ENCODE data around the gene CDK14.

Gene CDK14

DNA sequence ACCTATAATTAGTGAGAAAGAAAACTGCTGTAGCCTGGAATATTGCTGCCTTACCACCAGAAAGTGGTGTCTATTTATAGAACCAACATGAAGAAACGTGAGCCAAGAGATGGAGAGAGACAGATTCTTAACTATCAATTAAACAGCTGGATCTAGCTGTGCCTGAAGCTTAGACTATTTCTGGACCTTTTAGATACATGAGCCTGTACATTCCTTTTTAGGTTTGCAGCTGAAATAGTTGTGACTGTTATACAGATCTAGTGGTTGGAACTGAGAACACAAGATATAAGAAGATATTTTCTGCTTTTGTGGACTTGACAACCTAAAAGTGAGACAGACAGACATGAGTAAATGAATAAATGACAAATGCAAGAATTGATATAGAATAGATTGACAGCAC lies 73.4 kb downstream of the CDK14 start:
- H3K36me3 ChIP-seq: no peaks in the 10 kb centered on the region
- TF ChIP-seq, protein P1, sequence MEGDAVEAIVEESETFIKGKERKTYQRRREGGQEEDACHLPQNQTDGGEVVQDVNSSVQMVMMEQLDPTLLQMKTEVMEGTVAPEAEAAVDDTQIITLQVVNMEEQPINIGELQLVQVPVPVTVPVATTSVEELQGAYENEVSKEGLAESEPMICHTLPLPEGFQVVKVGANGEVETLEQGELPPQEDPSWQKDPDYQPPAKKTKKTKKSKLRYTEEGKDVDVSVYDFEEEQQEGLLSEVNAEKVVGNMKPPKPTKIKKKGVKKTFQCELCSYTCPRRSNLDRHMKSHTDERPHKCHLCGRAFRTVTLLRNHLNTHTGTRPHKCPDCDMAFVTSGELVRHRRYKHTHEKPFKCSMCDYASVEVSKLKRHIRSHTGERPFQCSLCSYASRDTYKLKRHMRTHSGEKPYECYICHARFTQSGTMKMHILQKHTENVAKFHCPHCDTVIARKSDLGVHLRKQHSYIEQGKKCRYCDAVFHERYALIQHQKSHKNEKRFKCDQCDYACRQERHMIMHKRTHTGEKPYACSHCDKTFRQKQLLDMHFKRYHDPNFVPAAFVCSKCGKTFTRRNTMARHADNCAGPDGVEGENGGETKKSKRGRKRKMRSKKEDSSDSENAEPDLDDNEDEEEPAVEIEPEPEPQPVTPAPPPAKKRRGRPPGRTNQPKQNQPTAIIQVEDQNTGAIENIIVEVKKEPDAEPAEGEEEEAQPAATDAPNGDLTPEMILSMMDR (IDR thresholded peaks at IDR 0.05): no peak
- H3K4me1 ChIP-seq (ENCODE audit: control insufficient read depth in 1 of 2, insufficient read depth in 1 of 2, low read depth in 1 of 2, low read length in 1 of 2): peaks cover 0 to 5% of the 10 kb centered on the region in 2 experiments
- no peaks in the 10 kb centered on the region for H3K27me3 ChIP-seq
- no peak overlapping the region for H3K4me3 ChIP-seq (ENCODE audit: low read depth in 1 of 2, low read length in 1 of 2)
- H3K9me3 ChIP-seq: no peaks in the 10 kb centered on the region
- no peak overlapping the region for H3K27ac ChIP-seq

DNA sequence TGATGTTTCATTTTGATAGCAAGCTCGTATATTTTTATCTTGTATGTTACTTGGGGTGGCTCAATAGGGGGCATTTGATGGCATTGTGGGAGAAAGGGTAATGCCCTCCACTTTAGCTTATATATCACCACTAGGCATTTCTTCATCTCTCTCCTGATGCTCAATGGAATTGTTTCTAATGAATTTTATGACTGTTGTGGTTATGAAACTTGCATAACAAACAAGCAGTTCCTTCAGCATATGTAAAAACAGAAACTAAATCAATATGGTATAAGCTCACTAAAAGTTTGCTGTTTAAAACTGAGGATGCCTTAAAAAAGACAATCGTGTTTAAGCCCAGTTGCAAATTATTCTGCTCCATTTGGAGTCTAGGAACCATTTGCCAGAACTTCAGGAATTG lies 75.5 kb downstream of the CDK14 start:
- no peak overlapping the region for H3K4me3 ChIP-seq (ENCODE audit: low read depth in 1 of 2, low read length in 1 of 2)
- H3K27me3 ChIP-seq: no peaks in the 10 kb centered on the region
- no peaks in the 10 kb centered on the region for H3K36me3 ChIP-seq
- no peak overlapping the region for H3K27ac ChIP-seq
- no peaks in the 10 kb centered on the region for H3K4me1 ChIP-seq (ENCODE audit: control insufficient read depth in 1 of 2, insufficient read depth in 1 of 2, low read depth in 1 of 2, low read length in 1 of 2)
- TF ChIP-seq, protein P1 (IDR thresholded peaks at IDR 0.05): no peak
- H3K9me3 ChIP-seq: no peaks in the 10 kb centered on the region

DNA sequence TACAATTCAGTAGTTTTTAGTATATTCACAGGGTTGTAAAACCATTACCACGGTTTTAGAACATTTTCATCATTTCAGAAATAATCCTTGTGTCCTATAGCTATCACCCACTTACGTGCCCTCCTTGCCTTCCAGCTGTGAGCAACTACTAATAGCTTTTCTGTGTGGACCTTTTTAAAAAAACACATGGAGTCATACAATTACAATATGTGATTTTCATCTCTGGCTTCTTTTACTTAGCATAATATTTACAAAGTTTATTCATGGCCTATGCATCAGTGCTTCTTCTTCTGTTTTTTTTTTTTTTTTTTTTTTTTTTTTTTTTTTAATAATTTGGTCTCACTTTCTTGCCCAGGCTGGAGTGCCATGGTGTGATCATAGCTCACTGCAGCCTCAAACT lies 76.1 kb downstream of the CDK14 start:
- H3K27ac ChIP-seq: no peak overlapping the region
- H3K4me3 ChIP-seq (ENCODE audit: low read depth in 1 of 2, low read length in 1 of 2): no peak overlapping the region
- H3K9me3 ChIP-seq: no peaks in the 10 kb centered on the region
- no peaks in the 10 kb centered on the region for H3K27me3 ChIP-seq
- H3K36me3 ChIP-seq: no peaks in the 10 kb centered on the region
- TF ChIP-seq, protein P1 (IDR thresholded peaks at IDR 0.05): no peak
- H3K4me1 ChIP-seq (ENCODE audit: control insufficient read depth in 1 of 2, insufficient read depth in 1 of 2, low read depth in 1 of 2, low read length in 1 of 2): no peaks in the 10 kb centered on the region

DNA sequence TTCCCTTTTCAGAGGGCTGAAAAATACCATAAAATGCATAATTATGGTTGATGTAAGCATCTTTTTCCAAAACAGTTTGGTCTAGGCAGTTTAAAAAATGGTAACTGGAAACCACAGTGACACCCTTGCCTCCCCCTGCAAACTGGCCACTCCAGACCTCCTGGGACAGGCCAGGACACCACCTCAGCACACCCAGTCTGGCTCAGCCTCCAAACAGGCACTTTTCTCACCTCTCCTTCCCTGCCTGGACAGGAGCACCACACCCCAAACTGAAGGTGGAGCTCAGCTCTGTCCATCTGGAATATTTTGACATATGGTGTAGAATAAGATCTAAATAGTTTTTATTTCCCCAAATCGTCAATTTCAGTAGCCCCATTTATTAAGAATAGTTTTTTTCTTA lies 78.5 kb downstream of the CDK14 start:
- no peak overlapping the region for H3K27ac ChIP-seq
- no peaks in the 10 kb centered on the region for H3K36me3 ChIP-seq
- TF ChIP-seq, protein P1 (IDR thresholded peaks at IDR 0.05): no peak
- no peaks in the 10 kb centered on the region for H3K27me3 ChIP-seq
- H3K4me1 ChIP-seq (ENCODE audit: control insufficient read depth in 1 of 2, insufficient read depth in 1 of 2, low read depth in 1 of 2, low read length in 1 of 2): no peaks in the 10 kb centered on the region
- no peaks in the 10 kb centered on the region for H3K9me3 ChIP-seq
- no peak overlapping the region for H3K4me3 ChIP-seq (ENCODE audit: low read depth in 1 of 2, low read length in 1 of 2)

DNA sequence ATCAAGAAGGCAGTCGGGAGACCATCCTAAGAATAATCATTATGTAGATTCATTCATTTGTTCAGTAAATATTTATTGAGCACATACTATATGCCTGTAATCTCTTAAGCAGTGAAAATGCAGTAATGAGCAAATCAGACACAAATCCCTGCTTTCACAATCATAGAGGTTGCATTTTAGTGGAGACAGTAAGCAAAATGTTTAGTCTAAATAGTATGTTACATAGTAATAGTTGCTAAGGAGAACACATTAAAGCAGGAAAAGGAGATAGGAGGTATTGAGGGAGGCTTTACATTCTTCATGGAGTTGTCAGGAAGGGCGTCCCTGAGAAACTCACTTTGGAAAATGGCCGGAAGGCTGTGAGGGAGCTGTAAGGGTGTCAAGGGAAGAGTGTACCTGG lies 79.9 kb downstream of the CDK14 start:
- TF ChIP-seq, protein P1 (IDR thresholded peaks at IDR 0.05): no peak
- Histone ChIP-seq H3K9me3 (no peaks in the 10 kb centered on the region), H3K27me3 (no peaks in the 10 kb centered on the region), H3K4me3 (ENCODE audit: low read depth in 1 of 2, low read length in 1 of 2) (no peak overlapping the region), H3K36me3 (no peaks in the 10 kb centered on the region), H3K27ac (no peak overlapping the region), H3K4me1 (ENCODE audit: control insufficient read depth in 1 of 2, insufficient read depth in 1 of 2, low read depth in 1 of 2, low read length in 1 of 2) (no peaks in the 10 kb centered on the region)

All from neutrophil (primary cell).